Mammary epithelial cell (primary cell): ENCODE data around the gene LRP2BP.

Experiments
- EZH2 ChIP-seq: IDR thresholded peaks from 2 replicates; pipeline ENCODE4 v1.6.1; 2012; ENCODE audit warnings: low read length, inconsistent platforms, borderline replicate concordance
- TF ChIP-seq, protein P1 (sequence below), 2 donors: IDR thresholded peaks in 1 of 2; conservative IDR thresholded peaks in 1 of 2; 2 replicates each; pipeline ENCODE4 v1.5.1; 2011 to 2012; ENCODE audit warnings: inconsistent platforms in 2 of 2, low read length in 2 of 2, mild to moderate bottlenecking in 2 of 2, control low read depth in 1 of 2, low read depth in 1 of 2; ENCODE audit not compliant: insufficient read depth in 1 of 2; ENCODE audit errors: extremely low read depth in 1 of 2

- TF ChIP-seq, protein P1, sequence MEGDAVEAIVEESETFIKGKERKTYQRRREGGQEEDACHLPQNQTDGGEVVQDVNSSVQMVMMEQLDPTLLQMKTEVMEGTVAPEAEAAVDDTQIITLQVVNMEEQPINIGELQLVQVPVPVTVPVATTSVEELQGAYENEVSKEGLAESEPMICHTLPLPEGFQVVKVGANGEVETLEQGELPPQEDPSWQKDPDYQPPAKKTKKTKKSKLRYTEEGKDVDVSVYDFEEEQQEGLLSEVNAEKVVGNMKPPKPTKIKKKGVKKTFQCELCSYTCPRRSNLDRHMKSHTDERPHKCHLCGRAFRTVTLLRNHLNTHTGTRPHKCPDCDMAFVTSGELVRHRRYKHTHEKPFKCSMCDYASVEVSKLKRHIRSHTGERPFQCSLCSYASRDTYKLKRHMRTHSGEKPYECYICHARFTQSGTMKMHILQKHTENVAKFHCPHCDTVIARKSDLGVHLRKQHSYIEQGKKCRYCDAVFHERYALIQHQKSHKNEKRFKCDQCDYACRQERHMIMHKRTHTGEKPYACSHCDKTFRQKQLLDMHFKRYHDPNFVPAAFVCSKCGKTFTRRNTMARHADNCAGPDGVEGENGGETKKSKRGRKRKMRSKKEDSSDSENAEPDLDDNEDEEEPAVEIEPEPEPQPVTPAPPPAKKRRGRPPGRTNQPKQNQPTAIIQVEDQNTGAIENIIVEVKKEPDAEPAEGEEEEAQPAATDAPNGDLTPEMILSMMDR (conservative IDR thresholded peaks at IDR 0.05 in 1 of 2, IDR thresholded peaks at IDR 0.05 in 1 of 2; ENCODE audit: extremely low read depth in 1 of 2, insufficient read depth in 1 of 2, low read depth in 1 of 2, low read length in 2 of 2) = no peak
- no peak for TF ChIP-seq EZH2
These were observed 72.9 kb downstream of the LRP2BP start for GRCh38 chr4:185322803-185323202.
